ENCODE results near the gene PSEN2. TPM values are rescaled to one million over a fixed set of nuclear protein-coding genes. Genes with fewer than 3 reads are reported as not detected.

The PSEN2 gene
- total RNA-seq, 1 experiment from 2014 or later = 17.4 TPM

DNA sequence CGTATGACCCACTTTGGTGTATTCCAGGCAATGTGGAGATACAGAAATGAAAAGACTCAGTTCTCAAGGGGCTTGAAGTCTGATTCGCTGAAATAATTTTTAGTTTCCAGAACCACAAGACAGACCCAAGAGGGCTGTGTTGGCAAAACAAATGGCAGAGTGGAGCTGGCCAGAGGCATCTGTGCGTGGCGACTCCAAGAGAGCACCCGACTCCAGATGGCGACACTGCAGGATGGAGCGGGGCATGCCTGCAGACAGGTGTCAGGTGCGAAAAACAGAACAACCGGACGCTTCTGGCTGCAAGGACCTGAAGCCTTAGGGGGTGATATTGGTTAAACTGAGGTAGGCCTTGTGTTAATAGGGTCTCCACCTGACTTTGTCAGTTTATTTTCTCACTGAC lies 38.0 kb downstream of the PSEN2 start:
- H3K23me2 ChIP-seq (ENCODE audit: insufficient read length, low read depth, low read length, poor library complexity, severe bottlenecking) = no peaks in the 10 kb centered on the region

More for the DNA sequence above, 38.0 kb downstream of the PSEN2 start:
- Histone ChIP-seq H3K27me3 (ENCODE audit: insufficient read depth, low read length) (no peaks in the 10 kb centered on the region), H2BK15ac (ENCODE audit: low read depth, low read length) (no peak overlapping the region), H3K79me2 (ENCODE audit: insufficient read depth, low read length) (no peaks in the 10 kb centered on the region), H4K8ac (replicated peaks; ENCODE audit: insufficient read length, low read depth, low read length) (no peak overlapping the region), H4K91ac (ENCODE audit: insufficient read length, low read depth, low read length) (no peak overlapping the region), H3K79me1 (ENCODE audit: insufficient read depth, low read depth, low read length, poor library complexity, severe bottlenecking) (no peaks in the 10 kb centered on the region), H4K5ac (ENCODE audit: insufficient read length, low read depth, low read length) (no peak overlapping the region), H2AK5ac (ENCODE audit: insufficient read length, low read length) (no peak overlapping the region), H2BK20ac (ENCODE audit: low read depth, low read length, poor library complexity, severe bottlenecking) (no peak overlapping the region), H3K9ac (ENCODE audit: extremely low read depth, insufficient read length, low read length) (no peak overlapping the region), H3K27ac (ENCODE audit: insufficient read length, low read depth, low read length) (no peak overlapping the region), H3K4me1 (ENCODE audit: insufficient read depth, low read length) (no peaks in the 10 kb centered on the region; the same call in 1 of the 2 replicates), H3T11ph (ENCODE audit: low read length) (no peak overlapping the region), H3K4me2 (ENCODE audit: insufficient read depth, insufficient read length, low read length) (no peak overlapping the region), H3K56ac (ENCODE audit: insufficient read length, low read depth, low read length) (no peak overlapping the region), H2BK120ac (ENCODE audit: low read depth, low read length, poor library complexity, severe bottlenecking) (no peak overlapping the region), H3K9me3 (ENCODE audit: control insufficient read depth, low read depth, low read length) (no peaks in the 10 kb centered on the region), H3K14ac (ENCODE audit: insufficient read depth, low read length) (no peak overlapping the region), H3K18ac (ENCODE audit: insufficient read length, low read depth, low read length) (no peak overlapping the region), H3K23ac (ENCODE audit: insufficient read length, low read depth, low read length) (no peak overlapping the region), H3K4ac (ENCODE audit: low read depth, low read length) (no peak overlapping the region), H2AFZ (ENCODE audit: low read length) (no peak overlapping the region), H4K20me1 (ENCODE audit: control insufficient read depth, insufficient read depth, insufficient read length) (no peaks in the 10 kb centered on the region), H2BK5ac (ENCODE audit: insufficient read length, low read length) (no peak overlapping the region), H2BK12ac (ENCODE audit: insufficient read length, low read depth, low read length) (no peak overlapping the region)
- no peak for DNase-seq
- TF ChIP-seq CTCF (conservative IDR thresholded peaks at IDR 0.05) = no peak
- Mint-ChIP-seq H3K9me3 (no peaks in the 10 kb centered on the region), H3K27me3 (ENCODE audit: low read depth) (no peaks in the 10 kb centered on the region), H3K36me3 (ENCODE audit: insufficient read depth in 1 of 3, low read depth in 3 of 3) (peaks cover 0 to 4% (median 0%) of the 10 kb centered on the region in 3 experiments; a peak in 2 of 7 replicates), H3K4me3 (no peak overlapping the region), H3K4me1 (peaks cover 5 to 10% of the 10 kb centered on the region in 2 experiments), H3K27ac (no peak overlapping the region)
- WGBS (ENCODE audit: extremely low coverage, insufficient read length, low lambda C conversion rate) = no CpG with 5 or more reads among the region's 10 CpGs
